ENCODE measurements around the gene HOXA5.

HOXA5 gene

GRCh38 chr7:27106181-27106900 is 37.1 kb downstream of the HOXA5 start:
- no peak for DNase-seq (ENCODE audit: low spot score)

GRCh38 chr7:27105301-27106031 is 38.0 kb downstream of the HOXA5 start:
- DNase-seq (ENCODE audit: low spot score), result no peak

GRCh38 chr7:27104341-27105058 is 39.0 kb downstream of the HOXA5 start:
- DNase-seq (ENCODE audit: low spot score), result no peak

GRCh38 chr7:27103489-27104226 is 39.8 kb downstream of the HOXA5 start:
- DNase-seq (ENCODE audit: low spot score), result no peak

- DNase-seq (ENCODE audit: low spot score), result peak; percentile 82
These were observed 40.7 kb downstream of the HOXA5 start, which contains the start of gene HOXA2 for GRCh38 chr7:27102581-27103442. TSS of gene HOXA2 (minus strand) at chr7:27102683. CDS start at chr7:27102500, 183 bp downstream.

- no peak for DNase-seq (ENCODE audit: low spot score)
These were observed 41.4 kb downstream of the HOXA5 start for GRCh38 chr7:27101957-27102580.

- no peak for DNase-seq (ENCODE audit: low spot score)
These were observed 42.1 kb downstream of the HOXA5 start for GRCh38 chr7:27101171-27101956.

- DNase-seq (ENCODE audit: low spot score), result no peak
These were observed 42.7 kb downstream of the HOXA5 start for GRCh38 chr7:27100694-27101170.

GRCh38 chr7:27099453-27100370 is 43.8 kb downstream of the HOXA5 start:
- DNase-seq (ENCODE audit: low spot score), result no peak

- no peak for DNase-seq (ENCODE audit: low spot score)
These were observed 44.7 kb downstream of the HOXA5 start for GRCh38 chr7:27098578-27099451.

- DNase-seq (ENCODE audit: low spot score), result no peak
These were observed 45.5 kb downstream of the HOXA5 start for GRCh38 chr7:27097686-27098577.

- DNase-seq (ENCODE audit: low spot score), result peak; percentile 75
These were observed 46.5 kb downstream of the HOXA5 start for GRCh38 chr7:27096768-27097514.

GRCh38 chr7:27095897-27096767 is 47.3 kb downstream of the HOXA5 start, which contains the start of gene HOXA1:
TSS of gene HOXA1 (minus strand) at chr7:27096000. CDS start at chr7:27095912, 88 bp downstream.
- DNase-seq (ENCODE audit: low spot score), result peak; percentile 99

- DNase-seq (ENCODE audit: low spot score), result no peak
These were observed 48.2 kb downstream of the HOXA5 start for GRCh38 chr7:27095050-27095896.
